A673 (cell line): Measurements from ENCODE around the gene ZZZ3.

ENCODE experiments used
- EZH2 ChIP-seq: fragments of 200-600 bp; sonication (generic); IDR thresholded peaks from 2 replicates; pipeline ENCODE4 v1.6.1; 2017; ENCODE audit warnings: borderline replicate concordance, low read depth, mild to moderate bottlenecking, mixed read lengths, antibody characterized with exemption, low read length; ENCODE audit not compliant: poor library complexity, severe bottlenecking
- TF ChIP-seq, protein P1 (sequence below): fragments of 300-800, 200-600 bp; sonication (generic); conservative IDR thresholded peaks from 2 replicates; pipeline ENCODE4 v1.5.1; 2017; ENCODE audit warnings: low read depth, mild to moderate bottlenecking, antibody characterized with exemption, low read length, moderate library complexity, mixed read lengths

DNA sequence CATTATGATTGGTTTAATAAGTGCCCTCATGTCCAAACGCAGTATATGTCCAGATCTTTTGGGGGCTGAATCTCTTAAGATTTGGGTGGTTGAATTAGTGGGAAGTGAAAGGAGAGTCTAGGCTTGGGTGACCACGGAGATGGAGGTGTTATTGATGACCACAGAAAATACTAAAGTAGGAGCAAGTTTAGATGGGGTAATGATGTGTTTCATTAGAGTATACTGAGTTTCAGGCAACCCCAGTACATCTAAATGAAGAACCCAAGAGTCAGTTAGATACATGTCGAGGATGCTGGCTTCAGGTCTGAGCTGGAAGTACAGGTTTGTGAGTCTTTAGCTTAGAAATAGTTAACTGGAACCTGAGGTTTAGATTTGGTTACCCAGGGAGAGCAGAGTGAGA is 6.5 kb upstream of the ZZZ3 start:
- TF ChIP-seq, protein P1, sequence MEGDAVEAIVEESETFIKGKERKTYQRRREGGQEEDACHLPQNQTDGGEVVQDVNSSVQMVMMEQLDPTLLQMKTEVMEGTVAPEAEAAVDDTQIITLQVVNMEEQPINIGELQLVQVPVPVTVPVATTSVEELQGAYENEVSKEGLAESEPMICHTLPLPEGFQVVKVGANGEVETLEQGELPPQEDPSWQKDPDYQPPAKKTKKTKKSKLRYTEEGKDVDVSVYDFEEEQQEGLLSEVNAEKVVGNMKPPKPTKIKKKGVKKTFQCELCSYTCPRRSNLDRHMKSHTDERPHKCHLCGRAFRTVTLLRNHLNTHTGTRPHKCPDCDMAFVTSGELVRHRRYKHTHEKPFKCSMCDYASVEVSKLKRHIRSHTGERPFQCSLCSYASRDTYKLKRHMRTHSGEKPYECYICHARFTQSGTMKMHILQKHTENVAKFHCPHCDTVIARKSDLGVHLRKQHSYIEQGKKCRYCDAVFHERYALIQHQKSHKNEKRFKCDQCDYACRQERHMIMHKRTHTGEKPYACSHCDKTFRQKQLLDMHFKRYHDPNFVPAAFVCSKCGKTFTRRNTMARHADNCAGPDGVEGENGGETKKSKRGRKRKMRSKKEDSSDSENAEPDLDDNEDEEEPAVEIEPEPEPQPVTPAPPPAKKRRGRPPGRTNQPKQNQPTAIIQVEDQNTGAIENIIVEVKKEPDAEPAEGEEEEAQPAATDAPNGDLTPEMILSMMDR, result no peak
- no peak for TF ChIP-seq EZH2
